Measurements from ENCODE around the gene MERTK.
"Not testable (repeated sequence)": the region's sequence is repeated elsewhere in the genome, so short reads cannot be mapped to it uniquely, and the experiment has no call there.

Gene MERTK

DNA sequence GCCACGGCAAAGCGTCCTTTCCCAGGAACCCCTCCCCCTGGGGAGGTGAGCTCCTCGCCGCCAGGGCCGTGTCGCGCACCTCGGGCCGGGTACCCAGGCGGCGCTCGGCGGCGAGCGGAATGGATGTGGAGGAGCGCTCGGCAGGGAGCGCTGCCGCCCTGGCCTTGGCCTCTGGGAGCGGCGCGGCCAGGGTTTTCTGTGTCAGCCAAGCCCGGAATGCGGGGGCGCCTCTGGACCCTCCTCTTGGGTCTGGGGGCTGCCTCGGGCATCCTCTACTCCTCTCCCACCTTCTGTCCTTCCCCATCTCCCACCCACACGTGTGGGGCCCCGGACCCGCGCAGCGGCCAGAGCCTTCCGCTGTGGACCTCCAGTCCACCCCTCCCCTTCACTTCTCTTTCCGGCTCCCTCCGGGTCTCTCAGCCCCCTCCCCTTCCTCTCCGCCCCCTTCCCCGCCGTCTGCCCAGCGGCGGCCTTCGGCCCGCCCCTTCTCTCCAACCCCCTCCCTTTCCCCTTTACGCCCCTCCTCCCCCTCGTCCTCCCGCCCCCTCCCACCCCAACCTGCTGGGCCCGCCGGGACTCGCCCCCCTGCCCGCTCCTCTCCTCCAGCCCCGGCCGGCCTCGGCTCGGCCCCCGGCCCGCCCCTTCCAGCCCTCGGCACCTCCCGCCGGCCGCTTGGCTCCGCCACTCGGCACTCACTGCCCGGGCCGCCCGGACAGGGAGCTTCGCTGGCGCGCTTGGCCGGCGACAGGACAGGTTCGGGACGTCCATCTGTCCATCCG, at the start of gene MERTK:
MERTK (plus strand) TSS at position 684 of the 779 bp plus-strand sequence. CDS start 129 bp downstream, outside the sequence.
- DNase-seq (ENCODE audit: low read depth), result peak; percentile 65

DNA sequence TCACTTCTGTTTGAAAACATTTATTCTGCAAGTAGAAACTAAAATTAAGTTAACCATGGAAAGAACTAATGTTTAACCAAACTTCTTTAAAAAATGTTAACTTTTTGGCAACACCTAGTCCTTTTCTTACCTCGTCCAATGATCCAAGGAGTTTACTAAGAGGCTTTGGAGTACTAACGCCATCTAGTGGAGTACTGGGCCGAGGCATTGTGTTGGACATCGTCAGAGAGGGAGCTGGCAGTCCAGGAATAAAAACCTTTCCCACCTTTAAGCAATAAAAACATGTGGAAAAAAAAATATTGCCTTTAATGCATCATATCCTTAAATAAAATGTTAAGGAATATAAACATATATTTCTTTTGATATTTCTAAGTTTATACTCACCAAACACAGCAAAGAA, 47.8 kb upstream of the MERTK start:
- not testable (repeated sequence) for DNase-seq (ENCODE audit: low read depth)

DNA sequence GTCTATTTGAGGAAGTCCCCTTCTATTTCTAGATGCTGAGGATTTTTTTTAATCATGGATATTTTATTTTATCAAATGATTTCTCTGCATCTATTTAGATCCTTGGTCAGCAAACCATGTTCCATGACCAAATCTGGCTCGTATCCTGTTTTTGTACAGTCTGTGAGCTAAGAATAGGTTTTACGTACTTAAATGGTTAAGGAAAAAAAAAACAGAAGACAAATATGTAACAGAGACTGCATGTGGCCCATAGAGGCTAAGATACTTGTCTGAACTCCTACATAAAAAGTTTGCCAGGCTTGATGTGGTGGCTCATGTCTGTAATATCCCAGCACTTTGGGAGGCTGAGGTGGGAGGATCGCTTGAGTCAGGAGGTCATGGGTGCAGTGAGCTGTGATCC, 45.9 kb upstream of the MERTK start:
- DNase-seq (ENCODE audit: low read depth), result not testable (repeated sequence)

DNA sequence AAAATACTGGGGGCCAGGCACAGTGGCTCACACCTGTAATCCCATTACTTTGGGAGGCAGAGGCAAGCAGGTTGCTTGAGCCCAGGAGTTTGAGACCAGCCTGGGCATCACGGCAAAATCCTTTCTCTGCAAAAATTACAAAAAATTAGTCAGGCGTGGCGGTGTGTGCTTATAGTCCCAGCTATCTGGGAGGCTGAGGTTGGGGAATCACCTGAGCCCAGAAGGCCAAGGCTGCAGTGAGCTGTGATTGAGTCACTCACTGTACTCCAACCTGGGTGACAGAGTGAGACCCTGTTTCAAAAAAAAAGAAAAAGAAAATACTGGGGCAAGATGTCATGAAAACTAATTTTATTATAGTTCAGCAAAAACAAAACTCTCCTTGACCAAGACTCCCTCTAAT, 38.4 kb upstream of the MERTK start:
- DNase-seq (ENCODE audit: low read depth), result not testable (repeated sequence)

DNA sequence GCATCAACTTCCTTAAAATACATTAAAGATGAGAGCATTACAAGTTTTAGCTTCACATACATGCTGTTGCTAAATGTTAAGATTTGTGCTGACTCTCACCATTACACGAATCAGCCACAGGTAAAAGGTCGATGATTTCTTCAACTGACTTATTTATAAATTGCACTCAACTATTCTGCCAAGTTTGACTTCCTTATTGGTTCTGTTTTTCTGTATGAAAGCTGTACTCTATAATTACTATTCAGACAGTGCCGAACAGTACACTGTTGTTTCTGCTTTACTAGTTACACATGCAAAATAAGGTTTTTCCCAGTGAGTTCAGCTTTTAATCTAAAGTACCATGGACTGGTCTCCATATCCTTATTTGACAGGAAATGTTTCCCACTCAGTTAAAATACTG, 33.3 kb upstream of the MERTK start:
- DNase-seq (ENCODE audit: low read depth), result not testable (repeated sequence)

DNA sequence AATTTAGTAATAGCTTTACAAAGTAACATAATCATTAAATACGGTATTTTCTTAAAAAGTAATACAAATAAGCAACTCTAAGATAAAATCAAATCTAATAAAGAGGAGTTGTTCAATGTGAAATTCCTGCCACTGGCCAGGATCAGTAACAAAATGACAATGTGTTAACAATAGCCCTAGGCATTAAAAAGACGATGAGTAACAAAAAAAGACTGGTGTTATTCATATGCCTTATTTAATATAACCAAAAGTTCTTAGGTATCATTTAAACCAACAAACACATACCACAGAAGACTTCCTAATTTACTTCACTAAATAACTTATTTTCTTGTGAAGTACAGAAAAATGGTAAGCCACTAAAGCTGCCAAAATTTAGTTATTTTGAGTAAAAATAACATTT, 25.6 kb upstream of the MERTK start:
- not testable (repeated sequence) for DNase-seq (ENCODE audit: low read depth)

DNA sequence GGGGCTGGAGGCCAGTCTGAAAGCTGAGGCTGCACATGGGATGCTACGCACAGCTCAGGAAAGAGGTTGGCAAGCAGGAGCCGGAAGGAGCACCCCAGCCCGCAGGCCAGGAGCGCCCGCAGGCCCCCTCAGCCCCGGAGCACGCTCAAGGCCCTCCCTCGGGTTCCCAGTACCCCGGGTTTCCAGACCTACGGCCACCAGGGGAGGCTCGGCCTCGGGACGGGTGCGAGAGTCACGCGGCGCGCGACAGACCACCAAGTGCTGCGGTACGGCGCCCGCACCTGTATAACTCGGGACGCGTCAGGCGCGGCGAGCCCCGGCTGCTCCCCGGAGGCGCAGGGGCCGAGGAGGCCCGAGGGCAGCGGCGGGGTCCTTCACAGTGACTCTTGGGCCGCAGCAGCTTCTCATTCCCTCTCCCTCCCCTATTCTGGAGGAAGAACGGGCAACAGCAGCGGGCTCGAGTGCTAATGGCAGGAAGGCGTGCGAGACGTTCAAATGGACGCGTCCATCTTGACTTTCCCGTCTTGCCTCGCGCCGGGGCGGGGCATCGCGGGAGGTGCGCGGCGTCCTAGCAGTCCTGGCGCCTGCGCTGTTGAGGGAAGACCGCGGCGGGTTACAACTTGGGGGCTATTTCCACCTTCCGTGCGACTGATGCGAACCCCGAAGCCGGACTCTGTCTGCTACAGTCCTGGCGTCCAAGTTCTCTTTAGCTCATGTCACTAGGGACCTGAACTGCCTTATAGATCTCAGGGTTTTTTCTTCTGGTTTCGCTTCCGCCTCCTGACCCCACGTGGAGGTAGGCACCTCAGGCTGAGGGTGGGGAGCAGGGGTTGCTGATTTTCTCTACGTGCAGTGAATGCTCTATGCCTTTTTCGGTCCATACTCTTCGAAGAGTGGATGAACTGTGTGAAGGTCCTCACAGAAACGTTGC, 14.5 kb upstream of the MERTK start, which contains the start of gene ANAPC1:
ANAPC1 (minus strand) TSS at position 533 of the 931 bp plus-strand sequence. CDS start 3,368 bp downstream, outside the sequence.
- peak; percentile 67 for DNase-seq (ENCODE audit: low read depth)

DNA sequence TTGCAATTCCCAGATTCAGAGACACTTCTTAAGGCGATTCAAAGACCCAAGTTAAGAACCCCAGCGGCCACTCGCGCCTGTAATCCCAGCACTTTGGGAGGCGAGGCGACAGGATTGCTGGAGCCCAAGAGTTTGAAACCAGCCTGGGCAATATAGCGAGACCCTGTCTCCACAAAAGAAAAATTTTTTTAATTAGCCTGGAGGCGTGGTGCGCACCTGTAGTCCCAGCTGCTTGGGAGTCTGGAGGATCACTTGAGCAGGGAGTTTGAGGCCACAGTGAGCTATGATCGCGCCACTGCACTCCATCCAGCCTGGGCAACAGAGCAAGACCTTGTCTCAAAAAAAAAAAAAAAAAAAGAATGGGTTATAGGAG, 13.8 kb upstream of the MERTK start:
- no peak for DNase-seq (ENCODE audit: low read depth)

DNA sequence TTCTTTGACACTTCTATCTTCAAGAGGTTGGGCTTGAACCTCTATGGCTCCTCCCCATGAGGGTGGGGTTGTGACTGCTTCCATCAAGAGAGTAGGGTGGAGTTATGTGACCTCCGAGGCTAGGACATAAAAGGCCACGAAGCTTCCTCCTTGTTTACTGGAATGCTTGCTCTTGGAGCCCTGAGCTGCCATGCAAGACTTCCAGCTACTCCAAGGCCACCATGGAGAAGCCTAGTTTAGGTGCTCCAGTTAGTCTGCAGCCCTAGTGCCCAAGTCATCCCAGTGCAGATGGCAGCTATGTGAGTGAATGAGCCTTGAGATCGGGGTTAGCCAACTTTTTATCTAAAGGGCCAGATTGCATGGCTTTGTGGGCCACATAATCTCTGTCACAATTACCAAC, 2.4 kb upstream of the MERTK start:
- DNase-seq (ENCODE audit: low read depth), result no peak

DNA sequence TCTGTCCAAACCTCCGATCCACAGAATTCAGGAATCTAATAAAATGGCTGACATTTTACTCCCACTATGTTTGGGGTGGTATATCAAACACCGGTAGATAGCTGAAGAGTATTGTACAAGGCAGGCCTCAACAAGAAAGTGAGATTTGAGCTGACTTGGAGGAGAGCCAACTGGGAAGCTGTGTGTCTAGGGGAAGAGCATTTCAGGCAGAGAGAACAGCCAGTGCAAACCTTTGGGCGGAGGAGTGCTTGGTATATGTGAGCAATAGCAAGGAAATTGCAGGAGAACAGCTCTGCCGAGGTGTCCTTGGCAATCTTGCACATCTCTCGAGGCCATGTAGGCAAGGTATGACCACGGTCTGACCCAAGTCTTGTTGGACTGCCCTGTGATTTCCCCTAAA, 1.8 kb upstream of the MERTK start:
- DNase-seq (ENCODE audit: low read depth), result no peak

DNA sequence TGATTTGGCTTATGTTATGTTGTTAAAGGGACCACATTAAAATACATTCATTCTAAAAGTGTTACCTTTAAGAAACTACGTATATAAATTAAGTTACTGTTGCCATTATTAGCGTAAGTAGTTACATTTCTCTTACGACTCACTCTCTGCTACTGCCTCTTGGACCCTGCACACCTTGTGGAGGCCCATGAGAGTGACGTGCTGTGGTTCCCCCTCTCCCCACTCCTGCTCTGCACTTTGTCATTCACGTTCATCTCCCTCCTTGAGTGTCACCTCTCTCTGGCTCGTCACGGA, 830 bp upstream of the MERTK start:
- no peak for DNase-seq (ENCODE audit: low read depth)

DNA sequence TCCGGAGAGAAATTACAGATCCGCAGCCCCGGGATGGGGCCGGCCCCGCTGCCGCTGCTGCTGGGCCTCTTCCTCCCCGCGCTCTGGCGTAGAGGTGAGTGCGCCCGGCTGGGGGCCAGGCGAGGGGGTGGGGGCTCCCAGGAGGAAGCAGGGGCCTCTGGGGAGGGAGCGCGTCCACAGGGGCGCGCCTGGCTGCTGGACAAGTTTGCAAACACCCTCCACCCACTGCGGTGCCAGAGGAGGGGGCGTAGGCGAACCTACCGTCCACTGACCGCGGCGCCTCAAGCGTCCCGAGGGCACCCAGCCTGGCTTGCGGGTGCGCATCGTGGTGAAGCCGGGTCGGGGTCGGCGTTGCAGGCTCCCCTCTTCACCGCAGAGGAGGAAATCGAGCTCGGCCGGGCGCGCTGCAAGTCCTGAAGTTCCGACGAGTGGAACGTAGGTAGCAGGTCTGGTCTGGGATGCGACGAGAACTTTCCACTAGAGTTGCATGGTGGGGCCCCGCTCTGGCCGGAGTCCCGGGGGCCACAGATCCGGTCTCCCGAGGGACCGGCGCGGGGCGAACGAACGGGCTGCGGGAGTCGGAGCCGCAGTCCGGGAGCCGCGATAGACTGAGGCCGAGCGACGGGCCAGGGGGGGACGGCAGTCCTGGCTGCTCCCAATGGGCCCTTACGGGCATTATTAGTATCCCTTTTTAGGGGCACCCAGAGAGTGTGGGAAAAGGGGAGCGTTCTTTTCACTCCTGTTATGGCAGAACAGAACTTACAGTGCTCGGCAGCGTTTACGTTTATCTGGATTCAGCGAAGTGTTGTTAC, 502 bp downstream of the MERTK start:
- DNase-seq (ENCODE audit: low read depth), result peak; percentile 56

DNA sequence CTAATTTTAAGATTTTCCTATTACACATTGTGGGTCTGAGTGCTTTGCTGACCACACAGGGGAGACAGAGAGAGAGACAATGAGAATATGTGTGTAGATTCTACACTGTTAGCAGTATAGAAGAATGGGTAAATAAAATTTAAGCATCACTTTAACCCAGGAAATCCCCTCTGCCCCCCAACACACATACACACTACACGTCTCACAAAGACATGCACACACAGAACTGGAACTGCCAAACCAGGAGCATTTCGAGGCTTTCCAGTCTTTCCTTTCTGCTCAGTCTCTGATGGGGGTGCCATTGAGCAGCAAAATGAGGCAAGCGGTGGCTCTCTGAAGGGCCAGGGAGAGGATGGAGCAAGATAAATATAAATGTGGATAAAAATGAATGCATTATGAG, 2.5 kb downstream of the MERTK start:
- DNase-seq (ENCODE audit: low read depth), result no peak

DNA sequence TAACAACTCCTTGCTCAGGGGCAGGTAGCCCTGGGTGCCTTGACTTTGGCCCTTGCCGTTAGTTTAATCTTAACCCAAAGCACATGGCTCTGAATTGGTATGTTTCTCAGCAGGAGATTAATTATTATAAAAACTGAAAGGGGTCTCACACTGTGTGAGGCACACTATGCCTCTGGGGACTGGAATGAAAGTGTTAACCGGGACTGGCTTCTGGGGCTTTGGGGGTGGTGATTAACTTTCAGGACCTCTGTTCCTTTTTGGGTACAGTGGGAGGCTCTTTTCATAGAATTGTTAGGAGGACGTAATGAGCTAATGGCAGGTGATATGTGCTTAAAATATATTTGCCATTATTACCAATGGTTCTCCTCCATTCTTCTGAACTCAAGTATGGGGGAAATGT, 5.1 kb downstream of the MERTK start:
- DNase-seq (ENCODE audit: low read depth), result no peak

DNA sequence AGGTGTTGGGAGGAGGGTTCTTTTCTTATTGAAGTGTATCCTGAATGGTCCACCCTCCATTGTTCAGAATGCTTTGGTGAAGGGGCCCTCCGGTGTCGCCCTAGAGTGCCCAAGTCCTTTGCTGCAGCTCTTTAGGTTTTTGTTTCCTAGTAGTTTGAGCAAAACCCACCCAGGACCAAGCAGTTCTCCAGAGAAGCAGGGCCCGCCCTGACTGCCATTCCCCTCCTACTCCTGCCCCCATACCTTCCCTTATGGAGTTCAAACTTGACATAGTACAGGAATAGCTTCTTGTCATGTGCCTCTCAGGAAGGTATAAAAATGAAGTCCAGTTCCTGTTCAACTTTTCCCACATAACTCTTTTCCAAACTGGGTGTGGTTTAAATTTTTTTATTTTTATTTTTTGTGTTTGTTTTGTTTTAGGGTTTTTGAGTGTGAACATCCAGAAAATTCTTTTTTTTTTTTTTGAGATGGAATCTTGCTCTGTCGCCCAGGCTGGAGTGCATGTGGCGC, 5.6 kb downstream of the MERTK start:
- DNase-seq (ENCODE audit: low read depth), result no peak

DNA sequence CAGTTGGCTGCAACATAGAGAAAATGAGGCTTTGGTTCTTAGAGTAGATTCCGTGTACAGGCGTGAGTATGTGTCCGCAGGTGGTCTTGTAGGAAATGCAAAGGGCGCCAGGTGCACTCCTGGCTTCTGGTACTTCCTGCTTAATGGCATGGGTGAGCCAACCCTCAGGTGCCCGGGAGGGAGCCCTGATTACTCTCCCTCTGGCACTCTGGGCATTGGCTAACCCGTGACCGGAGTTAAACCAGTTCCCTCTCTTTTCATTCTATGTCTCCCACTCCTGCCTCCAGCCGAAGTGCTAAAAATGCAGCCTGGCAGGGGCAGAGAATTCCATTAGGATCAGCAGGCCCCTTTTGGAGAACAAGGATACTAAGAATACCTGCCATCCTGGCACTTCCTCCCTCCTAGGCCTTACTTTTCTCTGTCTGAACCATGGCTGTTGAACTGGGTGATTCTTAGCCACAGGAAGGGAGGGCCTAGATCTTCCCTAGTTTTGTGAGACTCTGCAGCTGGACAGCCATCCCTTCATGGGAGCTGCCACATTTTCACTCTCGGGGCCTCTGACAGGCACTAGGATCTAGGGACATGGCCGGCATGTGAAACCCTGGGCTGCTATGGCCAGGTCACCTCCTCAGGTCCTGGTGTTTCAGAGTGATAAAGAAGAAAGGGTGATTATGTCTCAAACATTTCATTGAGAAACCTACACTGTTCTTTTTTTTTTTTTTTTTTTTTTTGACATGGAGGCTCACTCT, 6.5 kb downstream of the MERTK start:
- no peak for DNase-seq (ENCODE audit: low read depth)

DNA sequence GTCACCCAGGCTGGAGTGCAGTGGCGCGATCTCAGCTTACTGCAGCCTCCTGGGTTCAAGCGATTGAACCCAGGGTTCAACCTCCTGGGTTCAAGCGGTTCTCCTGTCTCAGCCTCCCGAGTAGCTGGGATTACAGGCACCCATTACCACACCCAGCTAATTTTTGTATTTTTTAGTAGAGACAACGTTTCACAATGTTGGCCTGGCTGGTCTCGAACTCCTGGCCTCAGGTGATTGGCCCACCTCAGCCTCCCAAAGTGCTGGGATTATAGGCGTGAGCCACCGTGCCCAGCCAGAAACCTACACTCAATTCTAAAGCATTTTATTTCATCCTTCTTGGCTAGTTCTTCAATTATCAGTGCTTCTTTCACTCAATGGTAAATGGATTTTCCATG, 7.1 kb downstream of the MERTK start:
- not testable (repeated sequence) for DNase-seq (ENCODE audit: low read depth)

DNA sequence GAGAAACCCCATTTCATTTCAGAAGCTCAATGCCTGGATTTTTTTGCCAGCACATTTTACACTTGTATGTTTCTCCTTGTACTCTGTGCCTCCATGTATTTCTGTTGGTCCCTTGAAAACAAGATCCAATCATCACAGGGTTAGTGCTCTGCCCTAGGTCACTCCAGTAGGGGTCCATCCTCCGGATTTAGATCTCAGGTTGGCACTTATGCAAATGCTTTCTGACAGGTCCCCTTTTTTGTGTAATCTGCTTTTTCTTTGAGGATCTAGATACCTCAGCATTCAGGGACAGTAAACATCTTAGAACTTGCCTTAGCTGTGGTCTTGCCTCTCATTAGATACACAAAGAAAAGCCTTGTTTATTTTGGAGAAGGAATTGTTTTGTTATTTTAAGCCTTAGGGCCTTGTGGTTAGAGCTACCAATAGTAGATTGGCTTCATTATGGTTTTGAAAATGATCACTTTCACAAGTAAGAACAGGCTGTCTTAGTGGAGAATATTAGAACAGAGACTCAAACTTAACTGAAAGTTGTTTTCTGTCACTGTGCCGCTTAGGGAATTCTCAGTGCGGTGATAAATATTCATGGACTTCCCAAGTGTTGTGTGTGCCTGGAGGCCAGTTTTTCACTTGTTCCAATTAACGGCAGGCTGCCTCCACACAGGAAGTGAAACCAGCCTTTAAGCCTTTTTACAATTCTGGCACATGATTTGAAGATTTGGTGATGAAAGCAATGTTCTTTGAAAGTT, 7.8 kb downstream of the MERTK start:
- no peak for DNase-seq (ENCODE audit: low read depth)

DNA sequence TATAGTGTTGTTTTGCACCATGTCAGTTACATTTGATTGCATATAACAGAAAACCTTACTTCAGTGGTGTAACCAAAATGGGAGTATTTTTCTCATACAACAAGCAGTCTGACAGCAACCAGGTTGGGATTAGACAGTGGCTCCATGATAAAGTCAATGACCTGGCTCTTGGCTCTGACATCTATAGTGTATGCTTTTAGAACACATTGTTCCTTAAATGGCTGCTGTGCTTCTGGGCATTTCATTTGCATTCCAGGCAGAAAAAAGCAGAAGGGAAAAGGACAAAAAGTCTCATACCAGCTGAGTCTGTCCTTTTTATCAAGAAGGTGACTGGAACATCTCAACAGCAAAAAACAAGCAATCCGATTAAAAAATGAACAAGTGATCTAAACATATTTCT, 10.2 kb downstream of the MERTK start:
- DNase-seq (ENCODE audit: low read depth), result no peak

DNA sequence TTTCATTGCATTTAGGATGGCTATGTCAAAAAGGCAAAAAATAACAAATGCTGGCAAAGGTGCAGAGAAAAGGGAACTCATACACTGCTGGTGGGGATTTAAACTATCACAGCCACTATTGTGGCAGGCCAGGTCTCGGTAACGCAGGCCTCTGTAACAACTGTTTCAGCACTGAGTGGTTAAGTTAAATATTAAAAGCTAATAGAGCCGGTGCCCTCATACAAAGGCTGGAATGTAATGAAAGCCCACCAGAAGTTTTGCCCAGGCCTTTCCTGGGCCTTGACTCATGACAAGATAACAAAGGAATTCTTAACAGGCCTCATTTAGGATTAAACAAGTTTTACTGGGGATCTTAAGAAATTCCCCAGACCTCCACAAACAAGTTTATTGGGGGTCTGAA, 10.7 kb downstream of the MERTK start:
- DNase-seq (ENCODE audit: low read depth), result no peak

DNA sequence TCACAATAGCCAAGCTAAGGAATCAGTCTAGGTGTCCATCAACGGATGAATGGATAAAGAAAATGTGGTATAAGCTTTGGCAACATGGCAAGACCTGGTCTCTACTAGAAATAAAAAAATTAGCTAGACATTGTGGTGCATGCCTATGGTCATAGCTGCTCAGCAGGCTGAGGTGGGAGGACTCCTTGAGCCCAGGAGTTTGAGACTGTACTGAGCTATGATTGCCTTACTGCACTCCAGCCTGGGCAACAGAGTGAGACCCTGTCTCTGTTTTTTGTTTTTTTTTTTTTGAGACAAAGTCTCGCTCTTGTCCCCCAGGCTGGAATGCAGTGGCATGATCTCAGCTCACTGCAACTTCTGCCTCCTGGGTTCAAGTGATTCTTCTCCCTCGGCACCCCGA, 11.6 kb downstream of the MERTK start:
- not testable (repeated sequence) for DNase-seq (ENCODE audit: low read depth)

Measured in CMK (cell line).